ENCODE data around the gene U2SURP.

DNA sequence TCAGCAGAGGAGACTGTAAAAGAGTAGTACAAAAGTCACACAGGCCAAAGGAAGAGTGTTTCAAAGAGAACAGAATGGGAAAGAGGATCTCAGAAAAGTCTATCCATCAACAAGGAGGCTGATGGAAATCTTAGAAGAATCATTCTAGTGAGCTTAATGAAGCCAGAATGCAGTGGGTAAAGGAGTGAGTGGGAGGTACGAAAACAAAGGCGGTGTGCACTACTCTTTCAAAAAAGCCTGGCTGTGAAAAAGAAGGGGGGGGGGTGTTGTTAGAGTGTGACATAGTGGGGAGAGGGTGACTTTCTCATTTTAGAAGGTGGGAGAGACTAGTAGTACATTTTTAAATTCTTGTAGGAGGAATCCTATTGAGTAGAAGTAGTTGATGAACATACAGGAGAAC lies 49.6 kb upstream of the U2SURP start:
- TF ChIP-seq CTCF (IDR thresholded peaks at IDR 0.05) (no peak), EP300 (IDR thresholded peaks at IDR 0.05) (no peak), POLR2A (IDR thresholded peaks at IDR 0.05) (no peak), POLR2AphosphoS5 (IDR thresholded peaks at IDR 0.05) (no peak)

Data from upper lobe of left lung (tissue), 4 donors.